SU-DHL-6 (cell line): ENCODE measurements around the gene UCHL5.

Experiments used
- H2AFZ ChIP-seq: fragments of 200-600 bp; sonication (generic); 2 replicates; pipeline ENCODE4 v1.6.1; 2014; ENCODE audit warnings: low read depth, mild to moderate bottlenecking, moderate library complexity, mixed read lengths, antibody characterized with exemption, low read length; ENCODE audit not compliant: severe bottlenecking
- H3F3A ChIP-seq: fragments of 200-600 bp; shearing (Covaris generic); 2 replicates; pipeline ENCODE4 v1.6.0; 2016; ENCODE audit warnings: antibody characterized with exemption, mild to moderate bottlenecking; ENCODE audit not compliant: insufficient read depth
- H3K27ac ChIP-seq: fragments of 200-600 bp; sonication (generic); 2 replicates; pipeline ENCODE4 v1.5.1; 2016; ENCODE audit warnings: low read depth, mild to moderate bottlenecking, low read length, moderate library complexity, mixed read lengths
- H3K27me3 ChIP-seq: fragments of 200-600 bp; sonication (generic), shearing (Covaris generic); 2 replicates; pipeline ENCODE4 v1.6.0; 2014; ENCODE audit warnings: mild to moderate bottlenecking, low read length
- H3K36me3 ChIP-seq: fragments of 200-600 bp; sonication (generic); 2 replicates; pipeline ENCODE4 v1.6.1; 2014; ENCODE audit warnings: mild to moderate bottlenecking, low read length, mixed read lengths
- H3K4me2 ChIP-seq: fragments of 300-600, 200-600 bp; shearing (Covaris generic), sonication (generic); 2 replicates; pipeline ENCODE4 v1.6.0; 2014; ENCODE audit warnings: low read length, low read depth, mild to moderate bottlenecking; ENCODE audit not compliant: poor library complexity, severe bottlenecking
- H3K4me3 ChIP-seq: fragments of 200-600 bp; sonication (generic); 2 replicates; pipeline ENCODE4 v1.5.1; 2014; ENCODE audit warnings: antibody characterized with exemption, low read length, mild to moderate bottlenecking, mixed read lengths; ENCODE audit not compliant: insufficient read depth, poor library complexity, severe bottlenecking
- H3K79me2 ChIP-seq: fragments of 200-600 bp; sonication (generic); 2 replicates; pipeline ENCODE4 v1.6.1; 2014; ENCODE audit warnings: mild to moderate bottlenecking, low read length, moderate library complexity; ENCODE audit not compliant: insufficient read depth
- H3K9ac ChIP-seq: fragments of 200-600 bp; sonication (generic); 2 replicates; pipeline ENCODE4 v1.7.0; 2014; ENCODE audit warnings: mild to moderate bottlenecking, low read length
- H3K9me2 ChIP-seq: fragments of 200-600 bp; sonication (generic); replicated peaks from 2 replicates; pipeline ENCODE4 v1.6.1; 2014; ENCODE audit warnings: low read length; ENCODE audit not compliant: insufficient read depth
- H3K9me3 ChIP-seq: fragments of 200-600 bp; sonication (generic); 2 replicates; pipeline ENCODE4 v1.6.1; 2014; ENCODE audit warnings: low read length, mixed read lengths; ENCODE audit not compliant: insufficient read depth
- H4K20me1 ChIP-seq: fragments of 200-600 bp; sonication (generic); 2 replicates; pipeline ENCODE4 v1.6.1; 2014; ENCODE audit warnings: low read depth, mild to moderate bottlenecking, antibody characterized with exemption, low read length, moderate library complexity, mixed read lengths
- EZH2phosphoT487 ChIP-seq: fragments of 200-600 bp; sonication (generic), shearing (Covaris generic); conservative IDR thresholded peaks from 2 replicates; pipeline ENCODE4 v1.6.1; 2018; ENCODE audit warnings: mild to moderate bottlenecking, antibody characterized with exemption, low read length, moderate library complexity, mixed read lengths
- TF ChIP-seq, protein P1 (sequence below): fragments of 200-600 bp; sonication (generic); IDR thresholded peaks from one replicate; pipeline ENCODE4 v1.5.1; 2017; ENCODE audit warnings: antibody characterized with exemption, mild to moderate bottlenecking, low read length, moderate library complexity; ENCODE audit not compliant: insufficient read depth, poor library complexity, severe bottlenecking

Gene UCHL5

GRCh38 chr1:193070386-193070753 lies 11.2 kb upstream of the UCHL5 start:
- peak overlapping the region; percentile 47 for H3K4me2 ChIP-seq
- H4K20me1 ChIP-seq: no peaks in the 10 kb centered on the region
- H3K4me3 ChIP-seq: no peak overlapping the region
- H3K79me2 ChIP-seq: peaks cover 62% of the 10 kb centered on the region
- H3F3A ChIP-seq: 0 out of 2 replicates have a peak, but pooled peaks cover 14% of the 10 kb centered on the region
- no peak overlapping the region for H3K9ac ChIP-seq
- H3K9me3 ChIP-seq: no peaks in the 10 kb centered on the region
- TF ChIP-seq, protein P1, sequence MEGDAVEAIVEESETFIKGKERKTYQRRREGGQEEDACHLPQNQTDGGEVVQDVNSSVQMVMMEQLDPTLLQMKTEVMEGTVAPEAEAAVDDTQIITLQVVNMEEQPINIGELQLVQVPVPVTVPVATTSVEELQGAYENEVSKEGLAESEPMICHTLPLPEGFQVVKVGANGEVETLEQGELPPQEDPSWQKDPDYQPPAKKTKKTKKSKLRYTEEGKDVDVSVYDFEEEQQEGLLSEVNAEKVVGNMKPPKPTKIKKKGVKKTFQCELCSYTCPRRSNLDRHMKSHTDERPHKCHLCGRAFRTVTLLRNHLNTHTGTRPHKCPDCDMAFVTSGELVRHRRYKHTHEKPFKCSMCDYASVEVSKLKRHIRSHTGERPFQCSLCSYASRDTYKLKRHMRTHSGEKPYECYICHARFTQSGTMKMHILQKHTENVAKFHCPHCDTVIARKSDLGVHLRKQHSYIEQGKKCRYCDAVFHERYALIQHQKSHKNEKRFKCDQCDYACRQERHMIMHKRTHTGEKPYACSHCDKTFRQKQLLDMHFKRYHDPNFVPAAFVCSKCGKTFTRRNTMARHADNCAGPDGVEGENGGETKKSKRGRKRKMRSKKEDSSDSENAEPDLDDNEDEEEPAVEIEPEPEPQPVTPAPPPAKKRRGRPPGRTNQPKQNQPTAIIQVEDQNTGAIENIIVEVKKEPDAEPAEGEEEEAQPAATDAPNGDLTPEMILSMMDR: no peak
- no peak for TF ChIP-seq EZH2phosphoT487
- no peaks in the 10 kb centered on the region for H3K9me2 ChIP-seq
- peak overlapping the region; percentile 55 for H3K27ac ChIP-seq
- H3K36me3 ChIP-seq: no peaks in the 10 kb centered on the region; the same call in 1 of the 2 replicates
- H2AFZ ChIP-seq: peak overlapping the region; percentile 44
- no peaks in the 10 kb centered on the region for H3K27me3 ChIP-seq

- Histone ChIP-seq H3K4me2 (peak overlapping the region; percentile 47), H3K27ac (peak overlapping the region; percentile 55), H3K4me3 (no peak overlapping the region), H3K9me3 (no peaks in the 10 kb centered on the region), H3K9me2 (no peaks in the 10 kb centered on the region), H2AFZ (peak overlapping the region; percentile 44), H3K9ac (no peak overlapping the region), H3K79me2 (peaks cover 62% of the 10 kb centered on the region), H3K36me3 (no peaks in the 10 kb centered on the region; the same call in 1 of the 2 replicates), H4K20me1 (no peaks in the 10 kb centered on the region), H3K27me3 (no peaks in the 10 kb centered on the region), H3F3A (peaks cover 14% of the 10 kb centered on the region; the same call in 1 of the 2 replicates)
- TF ChIP-seq, protein P1: peak; percentile 42
- TF ChIP-seq EZH2phosphoT487: no peak
These were observed 10.7 kb upstream of the UCHL5 start for GRCh38 chr1:193069748-193070385.

GRCh38 chr1:193068013-193068412 lies 8.9 kb upstream of the UCHL5 start:
- H2AFZ ChIP-seq: no peak overlapping the region
- peaks cover 72% of the 10 kb centered on the region for H3K79me2 ChIP-seq
- no peak overlapping the region for H3K9ac ChIP-seq
- H3K9me2 ChIP-seq: no peaks in the 10 kb centered on the region
- H3K4me2 ChIP-seq: no peak overlapping the region
- H3K27me3 ChIP-seq: no peaks in the 10 kb centered on the region
- TF ChIP-seq, protein P1: no peak
- no peak for TF ChIP-seq EZH2phosphoT487
- peaks cover 19% of the 10 kb centered on the region; the same call in 1 of the 2 replicates for H3F3A ChIP-seq
- peaks cover 3% of the 10 kb centered on the region; the same call in 1 of the 2 replicates for H3K36me3 ChIP-seq
- no peak overlapping the region for H3K27ac ChIP-seq
- H4K20me1 ChIP-seq: 0 out of 2 replicates have a peak, but pooled peaks cover 4% of the 10 kb centered on the region
- H3K9me3 ChIP-seq: no peaks in the 10 kb centered on the region
- no peak overlapping the region for H3K4me3 ChIP-seq
